Activated CD8-positive, alpha-beta memory T cell treated with anti-CD3 and anti-CD28 coated beads, Interleukin-2, amount 50 U/mL, for 24 hours (primary cell): ENCODE data around the gene MYO7A.

Source experiments
- DNase-seq: peaks from one replicate; pipeline ENCODE4 v3.0.0-alpha.2; 2020; ENCODE audit errors: extremely low read depth

Gene MYO7A

GRCh38 chr11:77213589-77214428 lies 85.8 kb downstream of the MYO7A start:
- no peak for DNase-seq

- DNase-seq: no peak
Observed at GRCh38 chr11:77214557-77214956, 86.5 kb downstream of the MYO7A start.

GRCh38 chr11:77215106-77215505 lies 87.1 kb downstream of the MYO7A start:
- no peak for DNase-seq

- DNase-seq: no peak
Observed at GRCh38 chr11:77217156-77217555, 89.1 kb downstream of the MYO7A start.

GRCh38 chr11:77223797-77224196 lies 95.8 kb downstream of the MYO7A start:
- DNase-seq: no peak

GRCh38 chr11:77230878-77231605 lies 103.0 kb downstream of the MYO7A start:
- DNase-seq: no peak

- no peak for DNase-seq
Observed at GRCh38 chr11:77231800-77232199, 103.8 kb downstream of the MYO7A start.

GRCh38 chr11:77232242-77232641 lies 104.2 kb downstream of the MYO7A start:
- DNase-seq: no peak

GRCh38 chr11:77233011-77233410 lies 105.0 kb downstream of the MYO7A start:
- no peak for DNase-seq

- DNase-seq: no peak
Observed at GRCh38 chr11:77236901-77237300, 108.9 kb downstream of the MYO7A start.

GRCh38 chr11:77244277-77245027 lies 116.4 kb downstream of the MYO7A start:
- DNase-seq: no peak

GRCh38 chr11:77249427-77249826 lies 121.4 kb downstream of the MYO7A start:
- no peak for DNase-seq

- DNase-seq: no peak
Observed at GRCh38 chr11:77250881-77251640, 123.0 kb downstream of the MYO7A start.

GRCh38 chr11:77252555-77253270 lies 124.7 kb downstream of the MYO7A start:
- no peak for DNase-seq

- no peak for DNase-seq
Observed at GRCh38 chr11:77253690-77254089, 125.6 kb downstream of the MYO7A start.

- DNase-seq: no peak
Observed at GRCh38 chr11:77259641-77260040, 131.6 kb downstream of the MYO7A start.

GRCh38 chr11:77262803-77263202 lies 134.8 kb downstream of the MYO7A start:
- no peak for DNase-seq
